H1 (cell line): ENCODE results near the gene TAGLN2. TPM values are rescaled to one million over a fixed set of nuclear protein-coding genes. Genes with fewer than 3 reads are reported as not detected.

ENCODE experiments used
- CTCF ChIA-PET: fragments of 300-600 bp; sonication (Branson Sonifier 250); formaldehyde crosslinking; loops from one replicate; lab custom pipeline; 2021; ENCODE audit not compliant: partially characterized antibody; lab: Charles Lee
- POLR2A ChIA-PET: fragments of 300-600 bp; sonication (Branson Sonifier 250); formaldehyde crosslinking; loops from one replicate; lab custom pipeline; 2021; ENCODE audit warnings: inconsistent platforms; ENCODE audit not compliant: partially characterized antibody; lab: Charles Lee
- DNase-seq, 2 experiments: peaks; one replicate each; pipeline versions ENCODE4 v3.0.0 to v3.0.0-alpha.2; 2010 to 2022; ENCODE audit warnings: low spot score in 2 of 2, low read depth in 1 of 2, mixed read lengths in 1 of 2
- FAIRE-seq: peaks from 2 replicates; lab custom pipeline; 2011; peaks lifted over from hg19 to GRCh38; lab: Jason Lieb, UNC
- H2AFZ ChIP-seq: 2 replicates; pipeline ENCODE4 v1.8.1; 2012; ENCODE audit warnings: low read length, inconsistent platforms
- H2AK5ac ChIP-seq: 2 replicates; pipeline ENCODE4 v1.6.1; 2013; ENCODE audit warnings: low read depth, low read length
- H2BK120ac ChIP-seq: replicated peaks from 2 replicates; pipeline ENCODE3; 2013; ENCODE audit warnings: low read depth, low read length, inconsistent platforms
- H2BK12ac ChIP-seq: 2 replicates; pipeline ENCODE4 v1.6.1; 2013; ENCODE audit warnings: low read depth, low read length
- H2BK15ac ChIP-seq: 2 replicates; pipeline ENCODE4 v1.6.1; 2013; ENCODE audit warnings: low read length
- H2BK20ac ChIP-seq: 2 replicates; pipeline ENCODE4 v1.6.1; 2013; ENCODE audit warnings: low read length
- H2BK5ac ChIP-seq: 2 replicates; pipeline ENCODE4 v1.6.1; 2013; ENCODE audit warnings: low read depth, low read length
- H3K14ac ChIP-seq: 2 replicates; pipeline ENCODE4 v1.6.1; 2013; ENCODE audit warnings: inconsistent platforms; ENCODE audit not compliant: insufficient read length
- H3K18ac ChIP-seq: 2 replicates; pipeline ENCODE4 v1.6.1; 2013; ENCODE audit warnings: low read length; ENCODE audit errors: extremely low read depth
- H3K23ac ChIP-seq: 2 replicates; pipeline ENCODE4 v1.6.1; 2013; ENCODE audit warnings: inconsistent platforms; ENCODE audit not compliant: insufficient read length
- H3K23me2 ChIP-seq: 2 replicates; pipeline ENCODE4 v1.6.1; 2013; ENCODE audit warnings: low read depth, low read length
- H3K27ac ChIP-seq: 2 replicates; pipeline ENCODE4 v1.6.1; 2011; ENCODE audit warnings: low read depth, low read length, inconsistent platforms
- H3K27me3 ChIP-seq, 4 experiments: replicated peaks in 1 of 4; 1 replicate in 1 of 4; 2 replicates in 3 of 4; pipeline versions ENCODE4 v1.6.1 to v1.8.1; 2011 to 2013; ENCODE audit warnings: low read length in 3 of 4, mild to moderate bottlenecking in 3 of 4, inconsistent platforms in 2 of 4, mixed read lengths in 2 of 4, moderate library complexity in 1 of 4; ENCODE audit not compliant: control insufficient read depth in 3 of 4, insufficient read depth in 3 of 4; ENCODE audit errors: extremely low read depth in 1 of 4
- H3K36me3 ChIP-seq, 4 experiments: 2 replicates each; pipeline versions ENCODE4 v1.6.1 to v1.8.1; 2011 to 2013; ENCODE audit warnings: mild to moderate bottlenecking in 4 of 4, low read length in 3 of 4, moderate library complexity in 2 of 4, control low read depth in 1 of 4, inconsistent platforms in 1 of 4; ENCODE audit not compliant: insufficient read depth in 4 of 4, control insufficient read depth in 2 of 4
- H3K4ac ChIP-seq: replicated peaks from 2 replicates; pipeline ENCODE3; 2013; ENCODE audit warnings: low read length, low read depth, mixed read lengths, inconsistent platforms; ENCODE audit not compliant: insufficient read length
- H3K4me1 ChIP-seq, 4 experiments: replicated peaks in 1 of 4; 1 replicate in 1 of 4; 2 replicates in 3 of 4; pipeline versions ENCODE4 v1.6.1 to v1.8.1; 2011 to 2013; ENCODE audit warnings: low read length in 3 of 4, inconsistent platforms in 2 of 4, mixed read lengths in 1 of 4; ENCODE audit not compliant: insufficient read depth in 4 of 4, control insufficient read depth in 3 of 4
- H3K4me2 ChIP-seq, 2 experiments: 2 replicates each; pipeline versions ENCODE4 v1.6.1 to v1.8.1; 2011 to 2013; ENCODE audit warnings: low read depth in 2 of 2, low read length in 2 of 2, control low read depth in 1 of 2, inconsistent platforms in 1 of 2, mild to moderate bottlenecking in 1 of 2; ENCODE audit not compliant: insufficient read depth in 1 of 2
- H3K4me3 ChIP-seq, 4 experiments: fragments of 200-600, 300-600 bp in 1 of 4; sonication (generic), shearing (Covaris generic), sonication (Bioruptor Twin) in 1 of 4; 2 replicates each; pipeline versions ENCODE4 v1.5.1 to v1.8.1; 2011 to 2016; ENCODE audit warnings: low read length in 4 of 4, low read depth in 3 of 4, control low read depth in 2 of 4, inconsistent platforms in 2 of 4, mild to moderate bottlenecking in 2 of 4, mixed read lengths in 1 of 4, moderate library complexity in 1 of 4; ENCODE audit not compliant: insufficient read depth in 2 of 4; ENCODE audit errors: extremely low read depth in 1 of 4
- H3K56ac ChIP-seq: replicated peaks from 2 replicates; pipeline ENCODE3; 2013; ENCODE audit warnings: low read depth, mild to moderate bottlenecking, mixed read lengths, low read length, inconsistent platforms; ENCODE audit not compliant: insufficient read length
- H3K79me1 ChIP-seq: 2 replicates; pipeline ENCODE4 v1.6.1; 2013; ENCODE audit warnings: low read depth, low read length, control low read depth
- H3K79me2 ChIP-seq, 2 experiments: 2 replicates each; pipeline versions ENCODE4 v1.6.1 to v1.8.1; 2012 to 2013; ENCODE audit warnings: low read length in 2 of 2, mild to moderate bottlenecking in 2 of 2, inconsistent platforms in 1 of 2; ENCODE audit not compliant: insufficient read depth in 2 of 2, control insufficient read depth in 1 of 2
- H3K9ac ChIP-seq, 4 experiments: replicated peaks in 1 of 4; 1 replicate in 1 of 4; 2 replicates in 3 of 4; pipeline versions ENCODE4 v1.6.1 to v1.8.1; 2011 to 2013; ENCODE audit warnings: low read depth in 3 of 4, low read length in 3 of 4, control low read depth in 2 of 4, mild to moderate bottlenecking in 2 of 4, moderate library complexity in 2 of 4, inconsistent platforms in 1 of 4; ENCODE audit errors: extremely low read depth in 1 of 4
- H3K9me3 ChIP-seq, 2 experiments: 2 replicates each; pipeline versions ENCODE4 v1.6.1 to v1.8.1; 2012 to 2013; ENCODE audit warnings: mild to moderate bottlenecking in 2 of 2, moderate library complexity in 2 of 2, control low read depth in 1 of 2, inconsistent platforms in 1 of 2, low read depth in 1 of 2, low read length in 1 of 2, mixed read lengths in 1 of 2; ENCODE audit not compliant: insufficient read depth in 2 of 2
- H4K20me1 ChIP-seq, 2 experiments: replicated peaks in 1 of 2; 2 replicates each; pipeline versions ENCODE3 to v1.8.1; 2011 to 2013; ENCODE audit warnings: inconsistent platforms in 2 of 2, low read length in 2 of 2, mild to moderate bottlenecking in 1 of 2; ENCODE audit not compliant: insufficient read depth in 2 of 2, control insufficient read depth in 1 of 2
- H4K5ac ChIP-seq: 2 replicates; pipeline ENCODE4 v1.6.1; 2013; ENCODE audit warnings: low read length, low read depth, mixed read lengths, inconsistent platforms; ENCODE audit not compliant: insufficient read length
- H4K8ac ChIP-seq: 2 replicates; pipeline ENCODE4 v1.8.0; 2013; ENCODE audit warnings: mild to moderate bottlenecking, moderate library complexity, low read length, inconsistent platforms; ENCODE audit not compliant: insufficient read depth; ENCODE audit errors: extremely low read depth
- H4K91ac ChIP-seq: replicated peaks from 2 replicates; pipeline ENCODE3; 2013; ENCODE audit warnings: low read length, mixed read lengths, inconsistent platforms; ENCODE audit not compliant: insufficient read length
- ASH2L ChIP-seq: fragments of 200-600, 300-600 bp; sonication (generic); IDR thresholded peaks from one replicate; pipeline ENCODE4 v1.7.1; 2017; ENCODE audit warnings: low read length
- BRCA1 ChIP-seq: IDR thresholded peaks from 2 replicates; pipeline ENCODE4 v1.6.1; 2012; ENCODE audit warnings: low read depth, low read length, improper control_type of control experiment
- CBX5 ChIP-seq: fragments of 300-800, 300-1000 bp; sonication (generic); IDR thresholded peaks from 2 replicates; pipeline ENCODE4 v1.7.1; 2016; ENCODE audit warnings: antibody characterized with exemption, low read length, low read depth
- CEBPB ChIP-seq: IDR thresholded peaks from 2 replicates; pipeline ENCODE4 v1.6.1; 2012; ENCODE audit warnings: low read depth, low read length
- CREB1 ChIP-seq: IDR thresholded peaks from 2 replicates; pipeline ENCODE4 v1.6.1; 2012; ENCODE audit warnings: inconsistent platforms
- HDAC6 ChIP-seq: IDR thresholded peaks from one replicate; pipeline ENCODE4 v1.7.1; 2012; ENCODE audit warnings: low read depth, mild to moderate bottlenecking, inconsistent platforms, low read length, moderate library complexity
- JUN ChIP-seq: IDR thresholded peaks from 2 replicates; pipeline ENCODE4 v1.6.1; 2011; ENCODE audit warnings: low read depth, mild to moderate bottlenecking, improper control_type of control experiment, low read length
- YY1 ChIP-seq: IDR thresholded peaks from 2 replicates; pipeline ENCODE4 v1.6.1; 2011; ENCODE audit warnings: low read depth, mild to moderate bottlenecking, low read length
- WGBS, 2 experiments: shearing (Covaris generic) in 1 of 2; methylation state at CpG; one replicate each; pipeline versions ENCODE4 v1.1.6 to v1.1.7; 2013 to 2015; ENCODE audit warnings: low lambda C conversion rate in 2 of 2, mixed read lengths in 2 of 2, inconsistent platforms in 1 of 2, low coverage in 1 of 2, missing lambda C conversion rate in 1 of 2; ENCODE audit not compliant: insufficient replicate concordance in 2 of 2, insufficient coverage in 1 of 2, insufficient read length in 1 of 2; ENCODE audit errors: extremely low coverage in 1 of 2, missing lambda C conversion rate in 1 of 2; 5-methylcytosine and 5-hydroxymethylcytosine counted together
- polyA plus RNA-seq, 7 experiments: library from polyadenylated mRNA; depleted of rRNA in 3 of 7; stranded (reverse) in 5 of 7; unstranded in 2 of 7; fragments of >200 nt in 5 of 7; fragments of 200-250 nt in 2 of 7; gene quantifications; 1 replicate in 5 of 7; 2 replicates in 1 of 7; 4 replicates in 1 of 7; pipeline versions ENCODE4 v1.2.1 to v1.2.3, GENCODE V29; 2011 to 2013; ENCODE audit warnings: missing spikeins in 2 of 7, mixed read lengths in 2 of 7
- total RNA-seq: library from RNA; stranded (reverse); fragmentation: NEBNext Ultra II Directional; extraction: Animal tissue kit (Norgen Biotek cat#: 25700); gene quantifications from 2 replicates; pipeline ENCODE4 v1.2.1, GENCODE V29; 2021
- TF ChIP-seq, protein P1 (sequence below): IDR thresholded peaks from 2 replicates; pipeline ENCODE4 v1.6.1; 2011; ENCODE audit warnings: low read length, improper control_type of control experiment
- TF ChIP-seq, protein P2 (sequence below): IDR thresholded peaks from 2 replicates; pipeline ENCODE4 v1.6.1; 2012; ENCODE audit warnings: inconsistent platforms

Gene TAGLN2
- total and polyA plus RNA-seq, 2 of the 8 experiments (the other 6 are each of a cell fraction or from before 2014, with no cell fraction given): 93.0 to 114 TPM

DNA sequence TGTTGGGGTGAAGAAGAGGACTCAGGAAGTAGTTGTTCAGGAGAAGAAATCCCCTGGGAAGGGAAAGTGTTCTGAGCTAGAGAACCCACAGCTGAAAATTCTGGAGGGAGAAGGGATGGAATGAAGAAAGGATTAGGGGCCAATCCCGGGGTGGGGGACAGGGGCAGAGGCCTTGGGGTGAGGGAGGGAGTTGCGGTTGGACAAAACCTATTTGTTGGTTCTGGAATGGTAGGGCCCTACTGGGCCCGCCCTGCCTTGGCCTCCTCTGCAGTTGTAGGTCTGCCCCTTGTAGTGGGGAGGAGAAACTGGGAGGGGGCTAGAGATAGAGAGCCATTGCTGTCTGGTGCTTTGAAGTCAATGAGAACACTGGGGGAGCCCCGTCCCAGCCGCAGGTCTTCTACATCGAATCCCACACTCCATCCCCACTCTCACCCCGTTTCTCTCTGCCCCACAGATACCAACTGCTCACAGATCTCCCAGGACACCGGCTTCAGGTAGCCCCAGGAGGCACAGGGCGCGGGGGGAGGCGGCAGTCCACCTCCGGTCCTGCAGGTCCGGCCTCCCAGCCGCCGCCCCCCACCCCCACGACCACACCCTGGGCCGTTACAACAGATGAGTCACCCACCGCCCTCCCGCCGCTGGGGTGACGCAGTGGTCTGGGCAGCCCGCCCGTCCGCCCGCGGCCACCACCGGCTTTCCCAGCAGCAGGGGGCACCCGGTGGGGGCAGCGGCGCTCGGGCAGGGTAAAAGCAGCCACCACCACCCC lies 1.1 kb downstream of the TAGLN2 start:
- Histone ChIP-seq H2BK15ac (peak overlapping the region; percentile 72; the same call in 1 of the 2 replicates), H2AFZ (no peak overlapping the region), H2AK5ac (no peak overlapping the region), H3K79me1 (peaks cover 3% of the 10 kb centered on the region), H3K4me2 (peak overlapping the region; percentile 79 to 92), H3K4ac (peak overlapping the region; percentile 70), H2BK12ac (0 out of 2 replicates have a peak overlapping the region, but pooled peaks have one; percentile 72), H3K23me2 (peaks cover 17% of the 10 kb centered on the region; the same call in 1 of the 2 replicates), H3K79me2 (peaks cover 0 to 12% of the 10 kb centered on the region in 2 experiments; a peak in 2 of 4 replicates), H3K9me3 (no peaks in the 10 kb centered on the region), H3K18ac (peak overlapping the region; percentile 71; the same call in 1 of the 2 replicates), H3K56ac (no peak overlapping the region), H4K91ac (peak overlapping the region; percentile 38), H2BK20ac (0 out of 2 replicates have a peak overlapping the region, but pooled peaks have one; percentile 6), H3K36me3 (peaks cover 0 to 16% (median 8%) of the 10 kb centered on the region in 4 experiments; a peak in 4 of 8 replicates), H2BK120ac (no peak overlapping the region), H4K20me1 (peaks cover 0 to 3% of the 10 kb centered on the region in 2 experiments), H4K8ac (peak overlapping the region; percentile 73), H3K14ac (no peak overlapping the region), H3K4me3 (peak overlapping the region; percentile 55 to 63 (median 59)), H3K9ac (peak overlapping the region in 1 of 4 experiments; percentile 5; a peak in 3 of 7 replicates), H3K27ac (no peak overlapping the region), H2BK5ac (0 out of 2 replicates have a peak overlapping the region, but pooled peaks have one; percentile 41), H3K4me1 (peaks cover 5 to 21% (median 16%) of the 10 kb centered on the region in 4 experiments), H3K23ac (no peak overlapping the region), H3K27me3 (peaks cover 0 to 17% (median 8%) of the 10 kb centered on the region in 4 experiments; a peak in 5 of 7 replicates), H4K5ac (no peak overlapping the region)
- DNase-seq (peak in 1 of 2 experiments; percentile 58), FAIRE-seq (no peak)
- TF ChIP-seq ASH2L (no peak), YY1 (no peak), CEBPB (no peak), CBX5 (no peak), JUN (no peak), BRCA1 (no peak), CREB1 (no peak), HDAC6 (no peak)
- TF ChIP-seq, protein P1, sequence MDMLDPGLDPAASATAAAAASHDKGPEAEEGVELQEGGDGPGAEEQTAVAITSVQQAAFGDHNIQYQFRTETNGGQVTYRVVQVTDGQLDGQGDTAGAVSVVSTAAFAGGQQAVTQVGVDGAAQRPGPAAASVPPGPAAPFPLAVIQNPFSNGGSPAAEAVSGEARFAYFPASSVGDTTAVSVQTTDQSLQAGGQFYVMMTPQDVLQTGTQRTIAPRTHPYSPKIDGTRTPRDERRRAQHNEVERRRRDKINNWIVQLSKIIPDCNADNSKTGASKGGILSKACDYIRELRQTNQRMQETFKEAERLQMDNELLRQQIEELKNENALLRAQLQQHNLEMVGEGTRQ: no peak
- TF ChIP-seq, protein P2, sequence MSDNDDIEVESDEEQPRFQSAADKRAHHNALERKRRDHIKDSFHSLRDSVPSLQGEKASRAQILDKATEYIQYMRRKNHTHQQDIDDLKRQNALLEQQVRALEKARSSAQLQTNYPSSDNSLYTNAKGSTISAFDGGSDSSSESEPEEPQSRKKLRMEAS: no peak
- ChIA-PET CTCF (interaction anchor here (0.9 to 7.3 kb wide), 13 partner anchors 9 to 719 kb away, joined by 3 to 53 read pairs (median 5); partner anchors contain the start of genes CFAP45 and IGSF9), POLR2A (interaction anchor here (0.8 to 3.7 kb wide), 10 partner anchors 9 to 28 kb away, joined by 3 to 14 read pairs (median 4); partner anchors contain the start of genes CFAP45 and IGSF9)
- WGBS, 2 experiments: 14% methylated on average over 22 of the region's 31 CpGs; no CpG with 5 or more reads in 1 of the 2 experiments
